Liver (tissue), 3 donors: ENCODE data around the gene HSD17B11.

Experiments
- CTCF ChIP-seq: fragments of 150-350 bp; IDR thresholded peaks from 2 replicates; pipeline ENCODE4 v1.5.1; 2017; ENCODE audit warnings: improper control_type of control experiment, low read depth, low read length; ENCODE audit not compliant: missing input control
- EGR1 ChIP-seq, 2 donors: IDR thresholded peaks; 2 replicates each; pipeline ENCODE4 v1.6.1; 2016 to 2018; ENCODE audit warnings: antibody characterized with exemption in 2 of 2, low read depth in 2 of 2
- FOXA1 ChIP-seq: IDR thresholded peaks from 2 replicates; pipeline ENCODE4 v1.6.1; 2016; ENCODE audit warnings: antibody characterized with exemption
- GABPA ChIP-seq, 2 donors: IDR thresholded peaks in 1 of 2; conservative IDR thresholded peaks in 1 of 2; 2 replicates each; pipeline ENCODE4 v1.6.1; 2016; ENCODE audit warnings: antibody characterized with exemption in 2 of 2, mild to moderate bottlenecking in 1 of 2, moderate library complexity in 1 of 2
- MAX ChIP-seq: IDR thresholded peaks from 2 replicates; pipeline ENCODE4 v1.6.1; 2016; ENCODE audit warnings: antibody characterized with exemption
- NR2F2 ChIP-seq: IDR thresholded peaks from 2 replicates; pipeline ENCODE4 v1.6.1; 2016; ENCODE audit warnings: antibody characterized with exemption
- RAD21 ChIP-seq, 2 donors: IDR thresholded peaks; 2 replicates each; pipeline ENCODE4 v1.6.1; 2016; ENCODE audit warnings: antibody characterized with exemption in 2 of 2, mild to moderate bottlenecking in 2 of 2
- REST ChIP-seq: IDR thresholded peaks from 2 replicates; pipeline ENCODE4 v1.6.1; 2016; ENCODE audit warnings: antibody characterized with exemption, mild to moderate bottlenecking
- RXRA ChIP-seq, 2 donors: IDR thresholded peaks; 2 replicates each; pipeline ENCODE4 v1.6.1; 2017 to 2018; ENCODE audit warnings: antibody characterized with exemption in 2 of 2, mild to moderate bottlenecking in 1 of 2
- SP1 ChIP-seq: IDR thresholded peaks from 2 replicates; pipeline ENCODE4 v1.6.1; 2018; ENCODE audit warnings: antibody characterized with exemption, mild to moderate bottlenecking
- ZBTB33 ChIP-seq: IDR thresholded peaks from 2 replicates; pipeline ENCODE4 v1.6.1; 2016; ENCODE audit warnings: antibody characterized with exemption
- donor health status: healthy.
- donor health status: healthy.

- no peak for TF ChIP-seq CTCF
- TF ChIP-seq ZBTB33, result no peak
- TF ChIP-seq RAD21 (IDR thresholded peaks at IDR 0.05), result no peak
- no peak for TF ChIP-seq NR2F2
- no peak for TF ChIP-seq FOXA1
- no peak for TF ChIP-seq RXRA (IDR thresholded peaks at IDR 0.05)
- TF ChIP-seq MAX, result no peak
- TF ChIP-seq SP1, result no peak
- TF ChIP-seq GABPA (IDR thresholded peaks at IDR 0.05 in 1 of 2, conservative IDR thresholded peaks at IDR 0.05 in 1 of 2), result no peak
- no peak for TF ChIP-seq EGR1 (IDR thresholded peaks at IDR 0.05; ENCODE audit: low read depth in 2 of 2)
- TF ChIP-seq REST, result no peak
Observed at GRCh38 chr4:87410157-87410556, 19.2 kb upstream of the HSD17B11 start.
